ENCODE measurements around the gene CD3E. TPM values are rescaled to one million over a fixed set of nuclear protein-coding genes. Genes with fewer than 3 reads are reported as not detected.

CD3E gene
- polyA plus RNA-seq, 6 donors from 2014 or later = 0.73 to 2.9 (median 1.7) TPM

Other genes with a start within 250 kb of the CD3E start
- not detected for gene TMPRSS4, start 227.7 kb upstream of the CD3E start, polyA plus RNA-seq (ENCODE audit: low read depth in 6 of 6)
- 1 to 10 TPM in 3 of 6 donors, under 1 TPM in 3; 0.77 to 3.4 (median 1.1) TPM for gene SMIM35, start 217.8 kb upstream of the CD3E start, polyA plus RNA-seq (ENCODE audit: low read depth in 6 of 6)
- gene SCN4B, start 151.9 kb upstream of the CD3E start, polyA plus RNA-seq (ENCODE audit: low read depth in 6 of 6) = not detected
- gene SCN2B, start 128.1 kb upstream of the CD3E start, polyA plus RNA-seq (ENCODE audit: low read depth in 6 of 6) = not detected
- 1 to 10 TPM in 5 of 6 donors, under 1 TPM in 1; 0.64 to 8.1 (median 3.3) TPM for gene JAML, start 79.7 kb upstream of the CD3E start, polyA plus RNA-seq (ENCODE audit: low read depth in 6 of 6)
- gene MPZL3, start 52.4 kb upstream of the CD3E start, polyA plus RNA-seq (ENCODE audit: low read depth in 6 of 6) = 1 to 10 TPM in 5 of 6 donors, under 1 TPM in 1; 0.89 to 3.2 (median 1.5) TPM
- not detected for gene MPZL2, start 40.4 kb upstream of the CD3E start, polyA plus RNA-seq (ENCODE audit: low read depth in 6 of 6)
- gene CD3D, start 38.0 kb downstream of the CD3E start, polyA plus RNA-seq (ENCODE audit: low read depth in 6 of 6) = 1 to 10 TPM in 5 of 6 donors, under 1 TPM in 1; 0.39 to 3.9 (median 3.0) TPM
- gene CD3G, start 39.6 kb downstream of the CD3E start, polyA plus RNA-seq (ENCODE audit: low read depth in 6 of 6) = 1 to 10 TPM in 2 of 6 donors, under 1 TPM in 4; 0.09 to 2.3 (median 0.72) TPM
- 10 to 100 TPM; 19.2 to 28.3 (median 23.5) TPM for gene UBE4A, start 54.9 kb downstream of the CD3E start, polyA plus RNA-seq (ENCODE audit: low read depth in 6 of 6)
- 100 to 1,000 TPM; 418 to 680 (median 501) TPM for gene ATP5MG, start 96.9 kb downstream of the CD3E start, polyA plus RNA-seq (ENCODE audit: low read depth in 6 of 6)
- gene KMT2A, start 131.8 kb downstream of the CD3E start, polyA plus RNA-seq (ENCODE audit: low read depth in 6 of 6) = 10 to 100 TPM in 5 of 6 donors, 1 to 10 TPM in 1; 5.2 to 42.2 (median 17.1) TPM
- gene TTC36, start 222.7 kb downstream of the CD3E start, polyA plus RNA-seq (ENCODE audit: low read depth in 6 of 6) = not detected
- 10 to 100 TPM in 1 of 6 donors, 1 to 10 TPM in 5; 5.1 to 10.1 (median 7.7) TPM for gene TMEM25, start 226.5 kb downstream of the CD3E start, polyA plus RNA-seq (ENCODE audit: low read depth in 6 of 6)

Data from naive B cell (primary cell).